ENCODE results near the gene TLR8. TPM values are rescaled to one million over a fixed set of nuclear protein-coding genes. Genes with fewer than 3 reads are reported as not detected.

The TLR8 gene
- total and polyA plus RNA-seq, 2 of the 4 experiments (the other 2 are of a cell fraction), result not detected

GRCh38 chrX:12903646-12904045 is 2.8 kb upstream of the TLR8 start:
- TF ChIP-seq RFX5 (IDR thresholded peaks at IDR 0.05; ENCODE audit: low read depth, low read length), result no peak
- TF ChIP-seq BHLHE40 (IDR thresholded peaks at IDR 0.05; ENCODE audit: low read depth, low read length), result no peak
- TF ChIP-seq CTCF (conservative IDR thresholded peaks at IDR 0.05; ENCODE audit: low read depth, low read length), result no peak
- TF ChIP-seq CHD1 (IDR thresholded peaks at IDR 0.05; ENCODE audit: low read depth, low read length), result no peak
- TF ChIP-seq MAZ (IDR thresholded peaks at IDR 0.05; ENCODE audit: borderline replicate concordance, low read depth, low read length), result no peak
- no peak for TF ChIP-seq FOS (IDR thresholded peaks at IDR 0.05; ENCODE audit: low read depth, low read length)
- TF ChIP-seq NFE2L2 (IDR thresholded peaks at IDR 0.05; ENCODE audit: low read depth, low read length), result no peak
- no peak for TF ChIP-seq RAD21 (IDR thresholded peaks at IDR 0.05; ENCODE audit: low read length)
- no peak for TF ChIP-seq MAFK (IDR thresholded peaks at IDR 0.05; ENCODE audit: low read depth, low read length)
- TF ChIP-seq SMC3 (IDR thresholded peaks at IDR 0.05; ENCODE audit: low read depth, low read length), result no peak
- TF ChIP-seq MXI1 (IDR thresholded peaks at IDR 0.05; ENCODE audit: borderline replicate concordance, low read depth, low read length), result no peak
- TF ChIP-seq CEBPB (IDR thresholded peaks at IDR 0.05; ENCODE audit: low read depth, low read length), result no peak
- no peak for TF ChIP-seq RCOR1 (IDR thresholded peaks at IDR 0.05; ENCODE audit: insufficient replicate concordance, low read length)
- no peak for TF ChIP-seq ELK1 (IDR thresholded peaks at IDR 0.05; ENCODE audit: borderline replicate concordance, low read depth, low read length)
- TF ChIP-seq POLR2A (IDR thresholded peaks at IDR 0.05; ENCODE audit: low read depth, low read length), result no peak
- no peak for TF ChIP-seq USF2 (IDR thresholded peaks at IDR 0.05; ENCODE audit: low read depth, low read length)
- Histone ChIP-seq H4K5ac (ENCODE audit: low read depth, low read length) (no peak overlapping the region), H3K36me3 (ENCODE audit: control insufficient read depth, insufficient read depth, low read length) (no peaks in the 10 kb centered on the region), H2BK20ac (ENCODE audit: low read depth, low read length) (no peak overlapping the region), H3K27ac (ENCODE audit: insufficient read depth, low read length) (no peak overlapping the region), H2AFZ (replicated peaks; ENCODE audit: low read length, poor library complexity) (no peak overlapping the region), H2BK120ac (ENCODE audit: low read depth, low read length) (no peak overlapping the region), H2AK5ac (ENCODE audit: low read depth, low read length) (no peak overlapping the region), H3K27me3 (ENCODE audit: control insufficient read depth, insufficient read depth, low read length) (no peaks in the 10 kb centered on the region), H4K91ac (ENCODE audit: insufficient read depth, low read depth, low read length) (no peak overlapping the region), H3K4me2 (ENCODE audit: low read depth, low read length) (no peak overlapping the region), H4K20me1 (ENCODE audit: insufficient read depth, low read length) (no peaks in the 10 kb centered on the region), H2BK15ac (ENCODE audit: low read depth, low read length) (no peak overlapping the region), H3K4me3 (ENCODE audit: insufficient read depth, low read depth, low read length) (no peak overlapping the region), H3K4ac (ENCODE audit: low read depth, low read length) (no peak overlapping the region), H3K4me1 (ENCODE audit: control insufficient read depth, insufficient read depth, low read length) (no peaks in the 10 kb centered on the region), H4K8ac (ENCODE audit: low read depth in 2 of 2, low read length in 2 of 2) (no peak overlapping the region), H3K9me3 (ENCODE audit: control insufficient read depth, insufficient read depth, low read length) (no peaks in the 10 kb centered on the region), H3K18ac (ENCODE audit: low read depth, low read length) (no peak overlapping the region), H3K23ac (ENCODE audit: low read depth, low read length) (no peak overlapping the region), H3K14ac (replicated peaks; ENCODE audit: low read depth, low read length) (no peak overlapping the region), H3K56ac (ENCODE audit: extremely low read depth, insufficient read depth, low read length) (no peak overlapping the region), H2BK5ac (ENCODE audit: low read depth, low read length, poor library complexity, severe bottlenecking) (no peak overlapping the region), H3K9me1 (ENCODE audit: insufficient read depth, low read length) (no peaks in the 10 kb centered on the region), H3K79me1 (ENCODE audit: low read depth in 1 of 2, low read length in 2 of 2) (no peaks in the 10 kb centered on the region), H2AK9ac (replicated peaks; ENCODE audit: low read depth, low read length, poor library complexity) (no peak overlapping the region), H3K9ac (ENCODE audit: low read depth, low read length) (no peak overlapping the region)
- intact Hi-C loops (cut with micrococcal nuclease) (loop anchor here (10.0 kb wide), 1 partner anchor 819 kb away; no protein-coding TSS in a partner anchor), in situ Hi-C loops (cut with MboI; ENCODE audit: low sequenced_read_pairs) (no loop called here), dilution Hi-C loops (cut with HindIII; ENCODE audit: low sequenced_read_pairs, unreplicated experiment) (no loop called here)
- no CpG with 5 or more reads among the region's 8 CpGs for whole genome bisulfite sequencing, 2 experiments (ENCODE audit: extremely low coverage in 2 of 2, insufficient read length in 1 of 2)
- peak; percentile 24 for DNase-seq
- no TSS peak for BruUV-seq (replicated peaks)
- POLR2A ChIA-PET (ENCODE audit: unreplicated experiment), result no interaction called here
- CTCF ChIA-PET, result interaction anchor here (1.9 kb wide), 1 partner anchor 89 kb away, joined by 7 read pairs; no protein-coding TSS in a partner anchor
- no peak for ATAC-seq (ENCODE audit: low read depth)

All from IMR-90 (cell line).